ENCODE data around the gene WNT7A.

WNT7A gene

DNA sequence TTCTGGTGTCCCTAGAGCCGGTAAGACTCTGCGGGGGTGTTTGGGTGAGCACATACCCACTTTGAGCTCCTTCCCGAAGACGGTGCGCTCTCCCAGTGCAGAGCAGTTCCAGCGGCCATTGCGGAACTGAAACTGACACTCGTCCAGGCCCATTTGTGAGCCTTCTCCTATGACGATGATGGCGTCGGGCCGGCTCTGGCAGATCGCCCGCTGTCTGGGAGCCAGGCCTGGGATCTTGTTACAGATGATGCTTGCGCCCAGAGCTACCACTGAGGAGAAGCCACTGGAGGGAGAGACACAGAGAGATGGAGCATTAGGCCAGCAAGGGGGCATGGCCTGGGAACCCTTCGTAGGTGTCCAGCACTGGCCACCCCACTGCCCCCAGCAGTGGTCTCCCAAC is 5.0 kb downstream of the WNT7A start:
- no peak for DNase-seq
- H3K36me3 ChIP-seq (ENCODE audit: control insufficient read depth in 1 of 2, insufficient read depth in 2 of 2, low read depth in 1 of 2, low read length in 2 of 2): no peaks in the 10 kb centered on the region
- H4K8ac ChIP-seq (ENCODE audit: low read length): no peak overlapping the region
- no peak overlapping the region for H3K4ac ChIP-seq (ENCODE audit: low read depth in 1 of 2, low read length in 2 of 2)
- H2BK12ac ChIP-seq (ENCODE audit: low read length in 2 of 2): no peak overlapping the region
- no peak overlapping the region for H3K18ac ChIP-seq (ENCODE audit: low read depth in 1 of 2, low read length in 2 of 2)
- H3K9ac ChIP-seq (ENCODE audit: low read length): no peak overlapping the region
- H3K4me3 ChIP-seq (ENCODE audit: insufficient read depth in 1 of 2, low read depth in 1 of 2, low read length in 2 of 2): no peak overlapping the region
- H2BK15ac ChIP-seq (ENCODE audit: low read depth, poor library complexity, severe bottlenecking): no peak overlapping the region
- peaks cover 11% of the 10 kb centered on the region for H3K9me3 ChIP-seq (ENCODE audit: control insufficient read depth, low read length)
- H2BK120ac ChIP-seq (ENCODE audit: low read depth, low read length): no peak overlapping the region
- H3K4me1 ChIP-seq (ENCODE audit: control insufficient read depth, insufficient read depth, low read depth, low read length): peaks cover 15% of the 10 kb centered on the region
- no peak overlapping the region for H3K4me2 ChIP-seq (ENCODE audit: low read length, poor library complexity, severe bottlenecking)
- no peak overlapping the region for H2AK5ac ChIP-seq (ENCODE audit: low read length, severe bottlenecking)
- H3K27me3 ChIP-seq (ENCODE audit: control insufficient read depth in 1 of 2, insufficient read depth in 1 of 2, low read length in 2 of 2): peaks cover 48 to 49% of the 10 kb centered on the region in 2 experiments
- no peak overlapping the region for H4K91ac ChIP-seq (ENCODE audit: low read length)
- 84% methylated on average over 16 of the region's 16 CpGs for WGBS
- H3K14ac ChIP-seq (ENCODE audit: low read length in 2 of 2): no peak overlapping the region
- H3K27ac ChIP-seq (ENCODE audit: low read length, poor library complexity, severe bottlenecking): no peak overlapping the region
- no peak overlapping the region for H3K23ac ChIP-seq (ENCODE audit: low read length in 2 of 2)
- H2BK5ac ChIP-seq (ENCODE audit: low read depth, low read length, poor library complexity, severe bottlenecking): no peak overlapping the region
- no peaks in the 10 kb centered on the region for H3K79me1 ChIP-seq (replicated peaks; ENCODE audit: low read length, poor library complexity, severe bottlenecking)
- no peak overlapping the region for H2AFZ ChIP-seq (ENCODE audit: low read depth, low read length)

DNA sequence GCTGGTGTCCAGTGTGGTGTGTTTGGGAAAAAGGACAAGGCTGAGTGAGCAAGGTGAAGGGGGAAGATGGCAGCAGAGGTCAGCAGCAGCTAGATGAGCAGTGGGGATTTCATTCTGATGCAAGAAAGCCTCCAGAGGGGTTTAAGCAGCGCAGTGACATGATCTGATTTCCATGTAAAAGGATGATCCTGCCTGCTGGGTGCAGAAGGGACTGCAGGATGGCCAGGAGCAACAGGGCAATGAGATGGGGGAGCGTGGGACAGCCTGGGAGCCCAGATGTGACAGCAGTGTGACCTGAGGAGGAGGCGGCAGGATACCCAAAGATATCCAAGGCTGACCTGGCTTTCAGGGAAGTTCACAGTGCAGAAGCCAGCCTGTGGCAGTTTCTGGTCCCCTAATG is 6.1 kb downstream of the WNT7A start:
- no peak overlapping the region for H3K4me2 ChIP-seq (ENCODE audit: low read length, poor library complexity, severe bottlenecking)
- H2AK5ac ChIP-seq (ENCODE audit: low read length, severe bottlenecking): no peak overlapping the region
- H3K23ac ChIP-seq (ENCODE audit: low read length in 2 of 2): no peak overlapping the region
- peaks cover 40% of the 10 kb centered on the region in 2 experiments for H3K27me3 ChIP-seq (ENCODE audit: control insufficient read depth in 1 of 2, insufficient read depth in 1 of 2, low read length in 2 of 2)
- H3K79me1 ChIP-seq (replicated peaks; ENCODE audit: low read length, poor library complexity, severe bottlenecking): no peaks in the 10 kb centered on the region
- WGBS: 41% methylated on average over 3 of the region's 3 CpGs
- DNase-seq: no peak
- no peak overlapping the region for H2BK15ac ChIP-seq (ENCODE audit: low read depth, poor library complexity, severe bottlenecking)
- no peak overlapping the region for H2AFZ ChIP-seq (ENCODE audit: low read depth, low read length)
- H2BK120ac ChIP-seq (ENCODE audit: low read depth, low read length): no peak overlapping the region
- no peak overlapping the region for H3K4ac ChIP-seq (ENCODE audit: low read depth in 1 of 2, low read length in 2 of 2)
- H3K4me1 ChIP-seq (ENCODE audit: control insufficient read depth, insufficient read depth, low read depth, low read length): peaks cover 7% of the 10 kb centered on the region
- H3K9me3 ChIP-seq (ENCODE audit: control insufficient read depth, low read length): peaks cover 11% of the 10 kb centered on the region
- no peak overlapping the region for H3K18ac ChIP-seq (ENCODE audit: low read depth in 1 of 2, low read length in 2 of 2)
- H3K27ac ChIP-seq (ENCODE audit: low read length, poor library complexity, severe bottlenecking): no peak overlapping the region
- no peak overlapping the region for H3K14ac ChIP-seq (ENCODE audit: low read length in 2 of 2)
- no peak overlapping the region for H3K4me3 ChIP-seq (ENCODE audit: insufficient read depth in 1 of 2, low read depth in 1 of 2, low read length in 2 of 2)
- no peak overlapping the region for H2BK5ac ChIP-seq (ENCODE audit: low read depth, low read length, poor library complexity, severe bottlenecking)
- no peaks in the 10 kb centered on the region for H3K36me3 ChIP-seq (ENCODE audit: control insufficient read depth in 1 of 2, insufficient read depth in 2 of 2, low read depth in 1 of 2, low read length in 2 of 2)
- no peak overlapping the region for H3K9ac ChIP-seq (ENCODE audit: low read length)
- H2BK12ac ChIP-seq (ENCODE audit: low read length in 2 of 2): no peak overlapping the region
- no peak overlapping the region for H4K91ac ChIP-seq (ENCODE audit: low read length)
- H4K8ac ChIP-seq (ENCODE audit: low read length): no peak overlapping the region

DNA sequence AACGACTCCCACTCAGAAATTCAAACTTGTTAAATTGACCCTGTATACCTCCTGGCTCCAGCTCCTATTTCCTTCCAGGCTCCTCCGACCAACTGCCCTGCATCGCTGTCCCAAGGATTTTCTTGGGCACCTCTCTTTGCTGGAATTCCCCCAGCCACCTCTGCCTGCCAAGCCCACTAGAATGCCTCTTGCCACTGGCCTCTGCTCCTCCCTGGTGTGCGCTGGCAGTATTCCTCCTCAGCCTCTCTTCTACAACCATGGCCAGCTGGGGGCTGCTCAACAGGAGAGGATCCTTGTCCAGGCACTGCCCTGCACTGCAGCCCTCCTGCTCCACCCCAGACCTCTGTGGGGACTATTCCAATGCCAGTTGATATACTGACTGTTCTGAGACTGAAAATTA is 7.4 kb downstream of the WNT7A start:
- no peak overlapping the region for H2BK120ac ChIP-seq (ENCODE audit: low read depth, low read length)
- no peak overlapping the region for H2AFZ ChIP-seq (ENCODE audit: low read depth, low read length)
- no peaks in the 10 kb centered on the region for H3K4me1 ChIP-seq (ENCODE audit: control insufficient read depth, insufficient read depth, low read depth, low read length)
- H4K91ac ChIP-seq (ENCODE audit: low read length): no peak overlapping the region
- H3K27ac ChIP-seq (ENCODE audit: low read length, poor library complexity, severe bottlenecking): no peak overlapping the region
- H3K4me2 ChIP-seq (ENCODE audit: low read length, poor library complexity, severe bottlenecking): no peak overlapping the region
- H3K27me3 ChIP-seq (ENCODE audit: control insufficient read depth in 1 of 2, insufficient read depth in 1 of 2, low read length in 2 of 2): peaks cover 27 to 30% of the 10 kb centered on the region in 2 experiments
- H2AK5ac ChIP-seq (ENCODE audit: low read length, severe bottlenecking): no peak overlapping the region
- peak overlapping the region in 1 of 2 experiments; percentile 56 for H3K23ac ChIP-seq (ENCODE audit: low read length in 2 of 2)
- no peaks in the 10 kb centered on the region for H3K79me1 ChIP-seq (replicated peaks; ENCODE audit: low read length, poor library complexity, severe bottlenecking)
- 77% methylated on average over 4 of the region's 4 CpGs for WGBS
- H4K8ac ChIP-seq (ENCODE audit: low read length): no peak overlapping the region
- H3K18ac ChIP-seq (ENCODE audit: low read depth in 1 of 2, low read length in 2 of 2): no peak overlapping the region
- no peak overlapping the region for H3K9ac ChIP-seq (ENCODE audit: low read length)
- no peak overlapping the region for H2BK5ac ChIP-seq (ENCODE audit: low read depth, low read length, poor library complexity, severe bottlenecking)
- H3K9me3 ChIP-seq (ENCODE audit: control insufficient read depth, low read length): peaks cover 13% of the 10 kb centered on the region
- no peak overlapping the region for H3K4ac ChIP-seq (ENCODE audit: low read depth in 1 of 2, low read length in 2 of 2)
- H3K14ac ChIP-seq (ENCODE audit: low read length in 2 of 2): no peak overlapping the region
- no peak for DNase-seq
- no peaks in the 10 kb centered on the region for H3K36me3 ChIP-seq (ENCODE audit: control insufficient read depth in 1 of 2, insufficient read depth in 2 of 2, low read depth in 1 of 2, low read length in 2 of 2)
- no peak overlapping the region for H3K4me3 ChIP-seq (ENCODE audit: insufficient read depth in 1 of 2, low read depth in 1 of 2, low read length in 2 of 2)
- H2BK15ac ChIP-seq (ENCODE audit: low read depth, poor library complexity, severe bottlenecking): no peak overlapping the region
- no peak overlapping the region for H2BK12ac ChIP-seq (ENCODE audit: low read length in 2 of 2)

DNA sequence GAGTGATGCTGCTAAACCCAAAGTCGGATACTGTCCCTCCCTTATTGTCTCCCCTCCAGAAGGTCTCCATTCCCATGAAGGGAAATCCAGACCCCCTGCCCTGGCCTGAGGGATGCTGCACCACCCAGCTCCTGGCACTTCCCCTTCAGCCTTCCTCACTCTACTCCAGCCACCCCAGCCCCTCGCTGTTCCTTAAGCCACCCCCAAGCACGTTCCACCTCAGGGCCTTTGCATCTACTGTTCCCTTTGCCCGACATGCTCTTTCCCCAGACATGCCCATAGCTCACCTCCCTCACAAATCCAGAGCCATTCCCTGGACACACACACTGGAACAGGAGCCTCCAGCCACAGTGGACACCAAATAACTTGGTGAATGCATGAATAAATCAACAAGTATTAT is 8.1 kb downstream of the WNT7A start:
- H2BK15ac ChIP-seq (ENCODE audit: low read depth, poor library complexity, severe bottlenecking): no peak overlapping the region
- no peaks in the 10 kb centered on the region for H3K4me1 ChIP-seq (ENCODE audit: control insufficient read depth, insufficient read depth, low read depth, low read length)
- H2BK5ac ChIP-seq (ENCODE audit: low read depth, low read length, poor library complexity, severe bottlenecking): no peak overlapping the region
- WGBS: 55% methylated on average over 4 of the region's 4 CpGs
- H3K27ac ChIP-seq (ENCODE audit: low read length, poor library complexity, severe bottlenecking): no peak overlapping the region
- no peak overlapping the region for H3K9ac ChIP-seq (ENCODE audit: low read length)
- no peak overlapping the region for H4K8ac ChIP-seq (ENCODE audit: low read length)
- no peaks in the 10 kb centered on the region for H3K36me3 ChIP-seq (ENCODE audit: control insufficient read depth in 1 of 2, insufficient read depth in 2 of 2, low read depth in 1 of 2, low read length in 2 of 2)
- no peak overlapping the region for H3K14ac ChIP-seq (ENCODE audit: low read length in 2 of 2)
- H3K27me3 ChIP-seq (ENCODE audit: control insufficient read depth in 1 of 2, insufficient read depth in 1 of 2, low read length in 2 of 2): peaks cover 24 to 26% of the 10 kb centered on the region in 2 experiments
- no peak for DNase-seq
- H2AK5ac ChIP-seq (ENCODE audit: low read length, severe bottlenecking): no peak overlapping the region
- H4K91ac ChIP-seq (ENCODE audit: low read length): no peak overlapping the region
- no peak overlapping the region for H3K4me2 ChIP-seq (ENCODE audit: low read length, poor library complexity, severe bottlenecking)
- no peak overlapping the region for H2BK120ac ChIP-seq (ENCODE audit: low read depth, low read length)
- H2BK12ac ChIP-seq (ENCODE audit: low read length in 2 of 2): no peak overlapping the region
- no peak overlapping the region for H3K4ac ChIP-seq (ENCODE audit: low read depth in 1 of 2, low read length in 2 of 2)
- H3K9me3 ChIP-seq (ENCODE audit: control insufficient read depth, low read length): peaks cover 14% of the 10 kb centered on the region
- H3K4me3 ChIP-seq (ENCODE audit: insufficient read depth in 1 of 2, low read depth in 1 of 2, low read length in 2 of 2): no peak overlapping the region
- H3K23ac ChIP-seq (ENCODE audit: low read length in 2 of 2): no peak overlapping the region
- no peaks in the 10 kb centered on the region for H3K79me1 ChIP-seq (replicated peaks; ENCODE audit: low read length, poor library complexity, severe bottlenecking)
- no peak overlapping the region for H3K18ac ChIP-seq (ENCODE audit: low read depth in 1 of 2, low read length in 2 of 2)
- H2AFZ ChIP-seq (ENCODE audit: low read depth, low read length): no peak overlapping the region
